Measurements from ENCODE around the gene ADAM10.
"Not testable (repeated sequence)": the region's sequence is repeated elsewhere in the genome, so short reads cannot be mapped to it uniquely, and the experiment has no call there.

ADAM10 gene

DNA sequence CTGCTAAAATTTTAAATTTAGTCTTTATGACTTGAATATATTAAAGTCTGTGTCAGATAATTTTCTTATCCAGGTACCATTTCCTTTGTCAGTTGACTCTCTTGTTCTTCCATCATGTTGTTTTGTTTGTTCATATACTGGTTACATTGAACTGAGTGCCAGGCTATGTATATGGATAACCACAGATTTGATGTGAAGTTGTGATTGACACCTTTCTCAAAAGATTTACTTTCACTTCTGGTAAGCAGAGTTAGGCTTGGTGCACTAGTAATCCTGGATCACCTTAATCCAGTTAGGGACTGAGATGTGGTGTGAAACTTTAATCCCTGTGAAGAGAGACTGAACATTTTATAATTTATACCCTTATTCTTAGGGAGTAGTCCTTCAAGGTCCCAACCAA lies 99.4 kb downstream of the ADAM10 start:
- DNase-seq, result peak; percentile 5

DNA sequence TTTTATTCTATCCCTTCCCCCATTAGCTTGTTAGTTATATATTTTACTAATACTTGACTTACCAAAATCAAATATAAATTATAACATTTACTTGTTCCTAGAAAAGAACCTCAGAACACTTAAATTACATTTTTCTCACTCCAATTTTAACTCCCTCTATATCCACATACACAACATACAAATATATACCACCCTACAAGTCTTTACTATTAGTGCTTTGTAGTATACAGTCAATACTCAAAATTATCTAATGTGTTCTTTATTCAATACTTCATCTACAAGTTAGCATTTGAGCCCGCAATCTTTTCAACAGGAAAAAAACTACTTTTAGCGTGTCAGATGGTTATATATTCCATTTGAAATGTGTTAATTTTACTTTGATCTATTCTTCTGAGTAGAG lies 100.3 kb downstream of the ADAM10 start:
- no peak for DNase-seq

DNA sequence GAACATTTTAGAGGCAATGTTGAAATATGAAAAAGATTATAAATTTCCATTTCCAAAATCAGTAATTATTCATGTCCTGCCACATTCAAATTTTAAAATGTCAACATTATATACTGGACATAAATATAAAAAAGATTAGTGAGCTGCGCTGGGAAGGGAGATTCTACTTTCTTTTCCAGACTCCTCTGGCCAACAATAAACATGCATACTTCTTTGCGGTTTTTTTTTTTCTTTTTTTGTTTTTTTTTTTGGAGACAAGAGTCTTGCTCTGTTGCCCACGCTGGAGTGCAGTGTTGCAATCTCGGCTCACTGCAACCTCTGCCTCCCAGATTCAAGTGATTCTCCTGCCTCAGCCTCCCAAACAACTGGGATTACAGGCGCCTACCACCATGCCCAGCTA lies 105.5 kb downstream of the ADAM10 start:
- DNase-seq, result no peak

DNA sequence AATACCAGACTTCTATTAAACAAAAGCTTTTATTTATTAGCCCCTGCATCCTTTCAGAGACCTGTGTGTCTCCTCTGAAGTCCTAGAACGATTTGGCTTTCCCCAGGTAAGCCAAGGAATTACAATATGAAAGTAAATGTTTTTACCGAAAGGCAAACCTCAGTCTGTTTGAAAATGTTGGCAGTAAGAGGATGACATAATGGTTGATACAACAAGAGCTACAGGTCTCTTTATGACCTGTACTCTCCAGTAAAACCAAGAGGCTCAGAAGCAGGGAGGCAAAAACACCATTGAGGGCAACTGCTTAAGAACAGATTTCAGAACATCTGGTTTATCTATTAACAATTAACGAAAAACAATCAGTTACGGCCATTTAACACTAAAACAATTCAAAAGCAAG lies 107.8 kb downstream of the ADAM10 start:
- no peak for DNase-seq

DNA sequence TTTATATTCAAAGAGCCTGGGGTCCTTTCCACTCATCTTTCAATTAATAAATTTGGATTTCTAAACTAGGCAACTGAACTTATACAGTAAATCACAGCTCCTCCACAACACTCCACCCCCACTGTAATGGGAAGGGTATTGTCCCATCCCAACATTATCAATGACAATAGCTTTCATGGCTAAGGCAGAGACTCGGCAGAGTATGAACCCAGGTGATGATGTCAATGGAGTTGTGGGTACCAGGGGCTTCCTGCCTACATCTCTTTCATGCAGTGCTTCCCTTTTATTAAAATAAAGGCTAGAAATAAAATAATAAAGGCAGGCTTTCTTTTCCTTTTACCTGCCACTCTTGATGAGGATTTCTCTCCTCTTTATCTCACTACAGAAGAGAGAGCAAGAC lies 109.5 kb downstream of the ADAM10 start:
- no peak for DNase-seq

DNA sequence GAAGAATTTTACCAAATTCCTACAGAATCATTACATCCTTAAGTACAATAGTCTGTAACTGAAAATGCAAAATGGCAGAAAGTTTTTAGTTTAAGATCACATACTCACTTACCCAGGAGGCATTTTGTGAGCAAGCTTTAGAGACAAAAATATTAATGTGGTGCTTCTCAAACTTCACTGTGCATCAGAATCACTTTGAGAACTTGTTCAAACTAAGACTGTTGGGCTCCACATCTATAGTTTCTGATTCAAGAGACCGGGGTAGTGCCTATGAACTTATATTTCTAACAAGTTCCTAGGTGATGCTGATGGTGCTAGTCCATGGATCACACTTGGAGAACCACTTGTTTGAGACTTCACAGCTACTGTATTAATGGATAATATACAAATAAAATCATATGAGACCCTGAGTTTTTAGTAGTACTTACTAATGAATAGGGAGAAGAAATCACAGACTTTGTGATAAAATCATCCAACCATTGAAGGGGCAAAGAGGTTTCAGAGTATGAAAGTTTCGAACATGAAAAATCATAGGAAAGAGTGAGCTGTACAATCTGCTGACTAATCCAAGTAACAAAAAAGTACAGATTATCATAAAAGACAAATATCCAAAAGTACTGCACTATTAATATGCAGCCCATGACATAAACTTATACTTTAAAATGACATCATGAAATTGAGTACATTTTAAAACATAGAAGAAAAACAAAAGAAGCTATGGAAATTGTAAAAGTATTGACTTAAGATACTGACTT lies 110.3 kb downstream of the ADAM10 start:
- no peak for DNase-seq

DNA sequence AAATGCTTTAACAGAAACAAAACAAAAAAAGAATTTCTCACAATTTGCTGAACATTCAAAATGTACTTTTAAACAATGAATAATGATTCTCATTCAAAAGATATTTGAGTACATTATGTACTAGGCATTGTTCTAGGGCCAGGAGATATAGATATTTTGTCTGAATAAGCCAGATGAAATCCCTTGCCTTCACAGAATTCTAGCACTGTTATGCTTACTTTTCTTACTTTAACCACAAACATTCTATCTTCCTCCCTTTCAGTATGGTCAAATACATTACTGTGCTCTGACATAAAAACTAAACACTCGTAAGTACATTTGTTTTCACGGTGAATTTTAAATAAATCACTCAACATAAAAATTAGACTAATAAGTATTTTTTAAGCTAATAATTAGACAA lies 116.7 kb downstream of the ADAM10 start:
- DNase-seq, result no peak

DNA sequence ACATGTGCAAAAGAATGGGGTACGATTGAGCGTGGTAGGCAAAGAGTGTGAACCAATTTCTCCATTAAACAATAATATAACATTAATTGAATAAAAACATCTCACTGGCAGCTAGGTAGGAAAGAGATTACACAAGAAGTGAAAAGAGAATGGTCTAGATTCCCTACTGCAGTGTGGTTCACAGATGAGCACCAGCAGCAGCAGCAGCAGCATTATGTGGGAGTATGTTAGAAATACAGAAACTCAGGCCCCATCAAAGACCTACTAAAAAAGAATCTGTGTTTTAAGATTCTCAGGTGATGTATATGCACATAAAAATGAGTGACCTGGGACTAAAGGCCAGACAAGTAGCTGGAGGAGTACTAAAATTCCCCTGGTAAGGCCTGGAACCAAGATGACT lies 118.2 kb downstream of the ADAM10 start:
- no peak for DNase-seq

DNA sequence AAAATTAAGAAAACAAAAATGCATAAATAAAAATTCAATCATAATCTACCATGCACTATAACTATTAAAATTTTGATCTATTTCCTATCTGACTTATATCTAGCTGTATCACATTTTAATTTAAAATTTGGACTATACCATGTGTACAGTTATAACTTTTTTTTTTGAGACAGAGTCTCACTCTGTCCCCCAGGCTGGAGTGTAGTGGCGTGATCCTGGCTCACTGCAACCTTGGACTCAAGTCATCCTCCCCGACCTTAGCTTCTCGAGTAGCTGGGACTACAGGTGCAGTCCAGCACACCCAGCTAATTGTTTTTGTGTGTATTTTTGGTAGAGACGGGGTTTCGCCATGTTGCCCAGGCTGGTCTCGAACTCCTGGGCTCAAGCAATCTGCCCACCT lies 119.9 kb downstream of the ADAM10 start:
- DNase-seq, result no peak

DNA sequence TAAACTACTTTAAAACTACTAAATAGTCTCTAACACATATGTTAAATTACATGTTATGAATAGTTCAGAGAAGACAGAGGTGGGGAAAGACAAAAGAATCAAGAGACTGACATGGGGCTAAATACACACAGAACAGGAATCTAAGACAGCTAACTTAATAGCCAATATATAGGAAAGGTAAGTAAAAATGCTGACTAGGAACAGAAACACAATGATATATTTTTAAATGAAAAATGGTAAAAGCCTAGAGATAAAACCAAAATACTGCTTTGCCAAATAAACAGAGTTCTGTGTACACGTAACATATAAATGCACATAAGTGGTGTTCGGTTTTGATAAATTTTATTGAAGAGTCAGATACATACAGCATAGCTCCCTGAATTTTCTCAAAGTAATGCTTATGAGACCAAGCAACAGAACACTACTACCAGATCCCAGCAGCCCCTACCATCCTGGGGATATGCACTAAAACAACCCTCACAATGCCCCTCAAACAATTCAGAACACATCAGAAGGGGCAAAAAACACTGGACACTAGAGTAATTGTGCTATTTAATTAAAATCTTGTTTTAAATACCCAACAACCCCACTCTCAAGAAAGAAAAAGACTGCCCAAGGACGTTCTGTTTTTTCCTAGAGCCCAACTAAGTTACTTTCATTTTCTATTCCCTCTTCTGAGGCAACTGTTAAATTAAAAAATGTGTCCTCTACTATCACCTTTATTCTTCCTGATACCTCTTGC lies 121.1 kb downstream of the ADAM10 start:
- DNase-seq, result peak; percentile 8

DNA sequence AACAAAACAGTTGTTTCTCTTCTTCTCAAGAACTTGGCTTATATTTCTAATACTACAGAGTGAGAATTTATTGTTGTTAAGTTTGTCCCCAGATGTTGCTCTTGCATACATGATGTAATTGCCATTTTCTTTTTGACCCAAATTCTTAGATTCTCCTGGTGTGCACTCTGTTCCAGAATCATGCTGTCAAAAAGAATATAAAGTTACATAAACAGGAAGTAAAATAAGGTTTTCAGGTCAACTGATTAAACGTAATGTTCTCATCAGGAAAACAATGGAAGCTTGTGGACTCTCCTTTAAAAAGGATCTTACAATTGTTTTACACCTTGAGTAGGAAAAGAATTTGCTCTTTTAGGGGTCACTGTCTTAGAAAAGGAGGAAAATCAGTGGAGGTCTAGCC lies 121.8 kb downstream of the ADAM10 start:
- DNase-seq, result no peak

DNA sequence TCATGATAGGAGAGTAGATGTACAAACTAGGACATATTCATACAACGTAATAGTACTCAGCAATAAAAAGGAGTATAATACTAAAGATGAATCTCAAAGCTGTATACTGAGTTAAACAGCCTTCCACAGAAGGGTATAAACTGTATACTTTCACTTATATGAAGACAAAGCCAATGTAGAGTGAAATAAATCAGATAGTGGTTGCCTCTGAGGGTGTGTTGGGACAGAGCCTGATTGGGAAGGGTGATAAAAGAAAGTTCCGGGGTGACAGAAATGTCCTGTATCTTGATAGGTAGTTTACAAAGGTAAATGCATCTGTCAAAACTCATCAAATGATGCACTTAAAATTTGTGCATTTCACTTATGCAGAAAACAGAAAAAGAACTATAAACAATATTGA lies 122.5 kb downstream of the ADAM10 start:
- DNase-seq, result no peak

DNA sequence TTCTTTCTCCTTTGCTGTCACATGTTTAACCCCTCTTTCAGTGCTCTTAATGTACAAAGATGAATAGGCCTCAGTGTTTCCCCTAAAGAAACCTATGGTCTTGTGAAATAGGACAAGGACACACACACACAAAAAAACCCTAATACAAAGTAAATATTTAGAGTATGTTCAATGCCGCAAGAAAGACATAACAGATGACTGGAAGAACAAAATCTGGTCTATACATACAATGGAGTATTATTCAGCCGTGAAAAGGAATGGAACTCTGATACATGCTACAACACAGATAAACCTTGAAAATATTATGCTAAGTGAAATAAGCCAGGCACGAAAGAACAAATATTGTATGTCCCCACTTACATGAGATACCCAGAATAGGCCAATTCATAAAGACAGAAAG lies 123.1 kb downstream of the ADAM10 start:
- no peak for DNase-seq

DNA sequence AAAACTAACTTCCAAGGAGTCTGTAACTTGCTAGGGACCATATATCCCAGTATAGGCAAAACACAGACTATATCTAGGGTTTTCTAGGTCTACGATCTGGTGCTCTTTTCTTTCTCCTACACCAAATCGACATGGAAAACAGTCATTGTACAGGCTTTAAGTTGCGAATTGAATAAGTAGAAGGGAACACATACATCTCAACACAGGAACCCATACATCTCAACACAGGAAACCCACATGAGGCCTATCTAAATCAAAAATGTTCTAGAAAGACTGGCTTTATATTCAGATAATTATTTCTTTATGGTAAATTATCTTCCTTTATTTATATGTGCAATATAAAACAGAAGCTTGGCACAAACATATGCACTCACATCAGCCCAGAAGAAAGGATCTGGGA lies 126.6 kb downstream of the ADAM10 start:
- no peak for DNase-seq

DNA sequence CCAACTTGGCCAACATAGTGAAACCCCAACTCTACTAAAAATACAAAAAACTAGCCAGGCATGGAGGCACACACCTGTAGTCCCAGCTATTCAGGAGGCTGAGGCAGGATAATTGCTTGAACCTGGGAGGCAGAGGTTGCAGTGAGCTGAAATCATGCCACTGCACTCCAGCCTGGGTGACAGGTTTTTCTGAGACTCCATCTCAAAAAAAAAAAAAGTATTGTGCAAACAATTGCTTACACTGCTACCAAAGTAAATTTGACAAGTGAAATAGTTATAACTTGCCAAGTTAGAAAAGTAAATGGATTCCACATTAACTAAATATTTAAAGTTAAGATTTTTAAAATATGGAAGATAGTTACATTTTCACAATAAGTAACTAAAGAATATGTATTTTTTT lies 129.2 kb downstream of the ADAM10 start:
- not testable (repeated sequence) for DNase-seq

DNA sequence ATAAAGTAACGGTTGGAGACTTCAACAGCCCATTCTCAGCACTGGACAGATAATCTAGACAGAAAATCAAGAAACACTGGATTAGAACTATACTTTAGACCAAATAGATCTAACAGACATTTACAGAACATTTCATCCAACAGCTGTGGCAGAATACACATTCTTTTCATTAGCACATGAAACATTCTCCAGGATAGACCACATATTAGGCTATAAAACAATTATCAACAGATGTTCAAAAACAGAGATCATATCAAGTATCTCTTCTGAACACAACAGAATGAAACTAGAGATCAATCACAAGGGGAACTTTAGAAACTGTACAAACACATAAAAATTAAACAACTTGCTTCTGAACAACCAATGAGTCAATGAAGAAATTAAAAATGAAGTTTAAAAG lies 133.3 kb downstream of the ADAM10 start:
- no peak for DNase-seq

DNA sequence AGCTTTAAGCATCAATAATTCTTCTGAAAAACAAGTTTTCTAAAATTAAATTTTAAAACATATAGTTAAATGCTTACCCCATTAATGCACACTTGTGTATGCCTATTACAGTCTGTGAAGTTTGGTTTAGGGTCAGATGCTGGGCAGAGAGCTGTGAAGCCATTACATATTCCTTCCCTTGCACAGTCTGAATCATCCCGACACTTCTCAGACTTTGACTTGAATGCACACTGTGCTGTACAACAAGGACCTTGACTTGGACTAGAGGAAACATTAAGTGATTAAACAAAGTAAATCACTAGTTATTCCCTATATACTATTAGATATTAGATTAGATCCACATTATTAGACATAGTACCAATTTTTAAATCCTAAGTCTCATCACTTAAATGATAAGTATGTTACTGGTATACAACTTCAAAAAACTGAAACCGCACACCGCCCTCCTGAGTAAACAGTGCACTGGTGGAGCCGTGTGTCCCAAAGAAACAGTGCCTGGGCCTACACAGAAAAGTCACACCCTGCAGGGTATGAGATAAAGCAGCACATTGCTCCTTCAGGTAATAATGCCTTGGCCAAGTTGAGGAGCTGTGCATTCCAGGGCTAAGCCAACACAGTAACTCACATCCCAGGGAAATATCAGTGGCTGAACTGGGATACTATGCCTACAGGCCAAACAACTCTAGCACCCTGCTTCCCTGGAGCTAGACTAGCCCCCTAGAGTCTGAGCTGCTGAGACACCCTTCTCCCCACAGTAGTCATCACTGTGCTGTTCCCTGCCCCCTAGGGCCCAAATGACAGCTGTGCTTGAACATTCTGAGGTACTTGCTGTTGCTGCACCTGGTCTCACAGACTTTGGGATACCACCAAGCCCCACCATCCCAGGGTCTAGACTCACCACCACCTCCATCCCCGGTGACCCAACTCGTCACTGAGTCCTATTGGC lies 137.5 kb downstream of the ADAM10 start:
- no peak for DNase-seq

DNA sequence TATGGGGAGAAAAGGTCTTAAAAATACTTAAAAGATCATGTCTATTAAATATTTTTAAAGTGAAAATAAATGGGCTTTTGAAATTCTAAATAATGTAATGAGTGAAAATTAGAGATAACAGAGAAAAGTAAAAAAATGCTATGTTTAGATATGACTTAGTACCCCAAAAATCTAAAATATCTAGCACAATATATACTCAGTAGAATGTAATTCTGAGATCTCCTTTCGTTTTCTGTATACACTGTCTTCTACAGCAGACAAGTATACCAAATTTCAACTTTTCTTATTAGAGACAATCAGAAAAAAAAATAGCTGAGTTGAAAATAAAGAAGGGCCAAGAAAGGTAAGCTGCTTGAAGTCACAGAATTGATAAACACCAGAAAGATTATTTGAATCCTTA lies 140.8 kb downstream of the ADAM10 start:
- no peak for DNase-seq

DNA sequence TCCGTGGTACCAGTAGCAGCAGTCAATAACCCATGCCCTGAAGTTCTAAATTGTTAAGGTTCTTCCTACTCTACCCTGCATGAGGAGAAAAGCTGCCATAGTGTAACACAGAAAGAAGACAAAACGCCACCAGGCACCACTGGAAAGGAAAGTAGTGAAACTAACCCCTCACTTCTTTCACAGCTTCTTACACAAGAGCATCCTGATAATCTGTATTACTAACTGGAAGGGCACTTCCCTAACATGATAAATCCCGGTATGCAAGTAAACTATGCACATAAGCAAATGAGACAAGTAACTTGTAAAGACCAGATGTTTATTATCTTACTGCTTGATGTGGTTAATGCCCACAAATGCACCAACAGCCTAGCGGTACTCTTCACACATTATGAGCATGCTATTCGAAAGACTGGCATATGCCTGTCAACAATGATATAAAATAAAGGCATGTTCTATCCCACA lies 141.3 kb downstream of the ADAM10 start:
- no peak for DNase-seq

DNA sequence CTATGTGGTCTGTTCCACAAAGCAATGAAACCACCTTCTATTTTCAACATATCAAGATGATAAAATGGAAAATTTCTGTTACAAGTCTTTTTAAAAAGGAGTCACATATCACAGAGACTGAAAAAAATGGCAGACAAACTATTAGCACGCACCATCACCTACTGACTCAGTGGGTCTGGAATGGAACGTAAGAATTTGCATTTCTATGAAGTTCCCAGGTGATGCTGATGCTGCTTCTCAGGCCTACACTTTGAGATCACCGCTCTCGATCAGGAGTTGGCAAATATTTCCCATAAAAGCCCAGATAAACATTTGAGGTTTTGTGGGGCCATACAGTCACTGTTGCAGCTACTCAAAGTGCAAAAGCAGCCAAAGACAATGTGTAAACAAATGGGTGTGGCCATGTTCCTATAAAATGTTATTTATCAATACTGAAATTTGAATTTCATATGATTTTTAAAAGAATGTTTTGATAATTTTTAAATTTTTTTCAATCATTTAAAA lies 142.9 kb downstream of the ADAM10 start:
- no peak for DNase-seq

DNA sequence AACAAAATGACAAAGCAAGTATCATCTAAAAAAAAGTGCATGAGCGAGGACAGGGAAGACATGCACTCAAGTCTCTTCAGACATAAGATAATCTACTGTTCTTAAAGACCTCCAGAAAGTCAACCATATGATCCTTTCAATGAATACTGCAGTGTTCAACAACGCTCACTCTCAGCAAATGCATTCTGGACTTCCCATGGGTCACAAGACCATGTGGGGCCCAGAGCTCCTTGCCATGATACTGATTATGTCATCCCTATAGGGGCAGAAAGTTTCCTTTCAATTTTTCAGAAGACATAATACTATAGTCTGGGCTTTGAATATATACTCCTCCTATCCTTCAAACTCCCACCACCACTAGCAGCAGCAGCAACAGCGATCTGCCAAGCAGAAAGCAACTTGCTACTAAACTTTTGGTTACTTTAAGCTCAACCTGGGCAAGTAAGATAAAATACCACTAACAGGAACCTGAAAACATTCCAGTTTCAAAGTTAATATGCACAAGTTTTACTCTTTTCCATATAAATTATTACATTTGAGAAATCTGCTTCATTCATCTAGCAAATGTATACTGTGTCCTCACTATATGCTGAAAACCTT lies 143.5 kb downstream of the ADAM10 start:
- DNase-seq, result no peak

DNA sequence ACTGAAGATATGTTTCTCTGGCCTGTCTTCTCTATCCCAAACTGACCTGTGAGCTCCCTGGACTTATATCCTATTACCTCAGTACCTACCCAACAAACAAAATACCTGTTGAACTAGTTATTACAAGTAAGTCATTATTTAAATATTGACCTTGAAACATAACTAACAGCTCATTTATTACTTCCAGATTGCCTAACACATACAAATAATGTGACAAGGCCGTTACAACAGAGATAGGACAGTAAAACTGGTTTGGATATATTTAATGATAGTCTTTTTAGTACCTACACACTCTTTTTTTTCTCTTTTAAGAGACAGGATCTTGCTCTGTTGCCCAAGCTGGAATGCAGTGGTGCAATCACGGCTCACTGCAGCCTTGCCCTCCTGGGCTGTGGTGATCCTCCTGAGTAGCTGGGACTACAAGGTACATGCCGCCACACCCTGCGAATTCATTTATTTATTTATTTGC lies 145.0 kb downstream of the ADAM10 start:
- DNase-seq, result no peak

DNA sequence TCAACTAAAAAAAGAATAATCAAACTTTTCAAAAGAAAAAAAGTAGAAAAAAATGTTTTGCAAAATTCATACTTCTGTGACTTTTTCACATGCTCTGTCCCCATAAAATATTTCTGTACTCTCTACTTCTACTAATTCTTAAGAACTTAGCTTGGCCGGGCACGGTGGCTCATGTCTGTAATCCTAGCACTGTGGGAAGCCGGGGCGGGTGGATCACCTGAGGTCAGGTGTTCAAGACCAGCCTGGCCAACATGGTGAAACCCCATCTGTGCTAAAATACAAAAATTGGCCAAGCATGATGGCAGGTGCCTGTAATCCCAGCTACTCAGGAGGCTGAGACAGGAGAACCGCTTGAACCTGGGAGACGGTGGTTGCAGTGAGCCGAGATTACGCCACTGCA lies 145.6 kb downstream of the ADAM10 start:
- not testable (repeated sequence) for DNase-seq
